Activated T-cell treated with anti-CD3 and anti-CD28 coated beads, Interleukin-2, amount 50 U/mL, for 48 hours (primary cell): ENCODE data around the gene CD226.
"Not testable (repeated sequence)": the region's sequence is repeated elsewhere in the genome, so short reads cannot be mapped to it uniquely, and the experiment has no call there.

Source experiments
- DNase-seq, 2 experiments: peaks; one replicate each; pipeline ENCODE4 v3.0.0-alpha.2; 2020

Gene CD226

DNA sequence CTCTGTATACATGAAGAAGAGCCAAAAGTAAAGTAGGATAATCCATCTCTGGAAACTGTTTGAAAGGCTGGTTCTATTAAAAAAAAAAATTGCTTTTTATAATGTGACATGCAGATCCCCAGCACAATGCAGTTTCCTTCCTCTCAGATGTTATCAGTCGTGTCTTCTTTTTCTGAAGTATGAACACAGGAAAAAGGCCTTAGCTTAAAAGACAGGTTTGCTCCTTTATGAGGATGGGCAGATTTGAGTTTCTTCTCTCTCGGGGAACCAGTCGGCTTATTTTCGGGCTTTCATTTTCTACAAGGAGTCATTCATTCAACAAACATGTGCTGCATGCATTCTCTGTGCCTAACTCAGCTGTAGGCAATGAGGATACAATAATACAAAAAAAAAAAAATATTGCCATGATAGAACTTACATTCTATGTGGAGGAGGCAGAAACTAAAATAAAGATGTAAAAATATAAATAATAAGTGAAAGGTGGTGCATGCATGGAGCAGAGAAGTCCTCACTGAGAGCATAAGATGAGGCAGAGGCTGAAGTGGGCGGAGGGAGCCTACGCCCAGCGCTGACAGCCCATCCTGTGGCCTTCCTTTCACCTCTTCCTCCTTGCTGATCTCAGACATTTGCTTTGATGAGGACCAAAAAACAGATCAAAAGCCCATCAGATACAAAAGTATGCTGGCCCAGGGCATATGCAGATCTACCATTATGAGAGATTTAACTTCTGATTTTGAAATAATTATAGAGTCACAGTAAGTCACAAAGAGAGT, at the start of gene CD226:
CD226 (minus strand) TSS at position 513 of the 773 bp plus-strand sequence; CDS start at position 46, 467 bp downstream.
- peak; percentile 56 to 64 for DNase-seq

GRCh38 chr18:69996951-69997798, 49.5 kb upstream of the CD226 start:
- no peak for DNase-seq

- no peak for DNase-seq
These were observed 48.7 kb upstream of the CD226 start for GRCh38 chr18:69996417-69996816.

GRCh38 chr18:69995774-69996173, 48.1 kb upstream of the CD226 start:
- no peak for DNase-seq

DNA sequence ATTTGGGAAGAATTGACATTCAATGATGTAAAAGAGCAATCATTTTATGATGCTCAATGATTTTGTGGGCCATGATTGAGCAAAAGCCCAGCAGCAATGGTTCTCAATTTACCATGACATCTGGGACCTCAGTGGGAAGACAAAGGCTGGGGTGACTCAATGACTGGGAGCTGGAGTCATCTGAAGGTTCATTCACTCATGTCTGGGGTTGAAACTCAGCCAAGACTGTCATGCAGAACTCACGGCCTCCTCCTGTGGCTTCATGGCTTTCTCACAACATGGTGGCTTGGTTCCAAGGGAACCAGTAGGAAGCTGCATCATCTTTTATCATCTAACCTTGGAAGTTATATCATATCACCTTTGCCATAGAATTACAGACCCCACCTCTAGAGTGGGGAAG, 45.1 kb upstream of the CD226 start:
- no peak for DNase-seq

- no peak for DNase-seq
These were observed 40.2 kb upstream of the CD226 start for GRCh38 chr18:69987870-69988269.

- no peak for DNase-seq
These were observed 37.6 kb upstream of the CD226 start for GRCh38 chr18:69985239-69985638.

DNA sequence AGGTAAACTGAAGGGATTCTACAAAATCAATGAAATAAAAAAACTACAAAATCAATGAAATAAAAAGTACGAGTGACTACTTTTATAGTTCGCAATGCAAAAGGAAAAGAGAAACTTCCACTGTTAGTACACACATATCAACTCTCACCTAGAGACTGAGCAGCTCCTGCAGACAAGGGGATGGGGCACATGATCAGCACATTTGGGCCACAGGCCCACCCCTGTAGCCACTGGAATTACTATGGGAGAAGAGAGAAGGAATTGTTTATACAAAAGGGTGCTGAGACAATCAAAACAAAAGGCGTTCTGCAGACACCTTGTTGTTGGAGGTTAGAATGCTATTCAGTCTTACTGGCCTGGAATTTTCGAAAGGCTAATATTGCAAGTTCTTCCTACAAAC, 34.7 kb upstream of the CD226 start:
- no peak for DNase-seq

GRCh38 chr18:69981948-69982347, 34.3 kb upstream of the CD226 start:
- DNase-seq, result no peak

- DNase-seq, result no peak
These were observed 33.5 kb upstream of the CD226 start for GRCh38 chr18:69980982-69981804.

DNA sequence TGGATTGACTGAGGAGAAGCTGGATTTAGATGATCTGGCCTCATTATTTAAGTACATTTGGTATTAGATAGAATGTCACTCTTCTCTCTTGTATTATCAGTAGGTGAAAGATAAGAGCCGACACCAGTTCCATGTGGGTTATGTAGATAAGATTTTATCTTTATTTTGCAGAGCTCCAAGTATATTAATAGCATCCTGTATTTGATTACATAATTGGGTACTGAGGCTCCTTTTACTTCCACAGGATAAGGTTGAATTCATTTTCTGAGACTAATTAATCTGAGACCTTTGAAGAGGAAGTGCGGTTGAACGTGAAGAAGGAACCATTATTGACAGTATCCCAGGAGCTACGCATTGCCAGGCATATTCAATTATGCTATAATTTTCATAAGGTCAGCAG, 32.8 kb upstream of the CD226 start:
- DNase-seq, result no peak

- DNase-seq, result peak in 1 of 2 experiments; percentile 33
These were observed 31.4 kb upstream of the CD226 start for GRCh38 chr18:69978732-69979715.

GRCh38 chr18:69975294-69975693, 27.6 kb upstream of the CD226 start:
- not testable (repeated sequence) for DNase-seq

DNA sequence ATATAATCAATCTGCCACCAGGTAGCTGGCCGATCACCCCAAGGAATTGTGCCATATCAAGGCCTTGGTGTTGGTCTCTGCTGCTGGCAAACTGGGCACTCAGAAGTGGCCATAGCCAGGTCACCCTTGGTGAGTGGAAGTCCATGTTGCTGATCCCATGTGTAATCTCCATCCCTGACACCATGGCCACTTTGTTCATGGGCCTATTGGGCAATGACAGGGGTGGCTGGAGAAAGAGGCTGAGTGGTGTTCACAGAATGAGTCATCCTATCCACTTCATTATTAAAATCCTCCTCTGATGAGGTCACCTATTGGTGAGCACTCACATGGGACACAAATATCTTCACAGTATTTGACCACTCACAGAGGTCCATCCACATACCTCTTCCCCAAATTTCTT, 26.7 kb upstream of the CD226 start:
- no peak for DNase-seq

- no peak for DNase-seq
These were observed 21.8 kb upstream of the CD226 start for GRCh38 chr18:69969491-69969890.

DNA sequence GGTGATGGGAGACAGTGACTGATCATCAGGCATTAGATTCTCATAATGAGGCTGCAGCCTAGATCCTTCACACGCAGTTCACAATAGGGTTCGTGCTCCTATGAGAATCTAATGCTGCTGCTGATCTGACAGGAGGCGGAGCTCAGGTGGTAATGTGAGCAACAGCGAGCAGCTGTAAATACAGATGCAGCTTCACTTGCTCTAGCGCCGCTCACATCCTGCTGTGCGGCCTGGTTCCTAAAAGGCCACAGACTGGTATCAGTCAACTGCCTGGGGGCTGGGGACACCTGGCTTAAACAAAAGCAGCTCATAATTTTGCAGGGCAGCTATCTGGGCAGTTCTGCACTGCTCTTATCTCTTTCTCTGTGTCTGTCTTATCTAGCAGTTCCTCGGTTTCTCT, 20.4 kb upstream of the CD226 start:
- DNase-seq, result peak; percentile 41 to 53

DNA sequence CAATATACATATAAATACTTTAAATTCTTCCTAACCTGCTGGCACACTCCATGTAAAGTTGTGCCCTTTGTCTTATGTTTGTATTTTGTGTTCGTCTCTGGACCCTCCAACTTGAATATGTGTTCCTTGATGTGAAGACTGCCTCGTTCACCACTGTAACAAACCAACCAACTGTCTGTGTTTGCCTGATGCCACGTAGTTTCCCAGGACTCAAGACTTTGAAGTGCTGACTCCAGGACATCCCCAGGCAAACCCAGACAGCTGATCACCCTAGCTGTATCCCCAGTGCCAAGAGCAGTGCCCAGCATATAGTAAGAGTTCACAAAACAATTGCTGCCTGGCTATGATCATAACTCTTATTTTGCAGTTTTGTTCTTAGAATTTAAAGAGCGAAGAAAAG, 15.5 kb upstream of the CD226 start:
- no peak for DNase-seq

- DNase-seq, result no peak
These were observed 14.0 kb upstream of the CD226 start for GRCh38 chr18:69961718-69962117.

GRCh38 chr18:69958422-69958821, 10.7 kb upstream of the CD226 start:
- DNase-seq, result peak; percentile 54 to 65

DNA sequence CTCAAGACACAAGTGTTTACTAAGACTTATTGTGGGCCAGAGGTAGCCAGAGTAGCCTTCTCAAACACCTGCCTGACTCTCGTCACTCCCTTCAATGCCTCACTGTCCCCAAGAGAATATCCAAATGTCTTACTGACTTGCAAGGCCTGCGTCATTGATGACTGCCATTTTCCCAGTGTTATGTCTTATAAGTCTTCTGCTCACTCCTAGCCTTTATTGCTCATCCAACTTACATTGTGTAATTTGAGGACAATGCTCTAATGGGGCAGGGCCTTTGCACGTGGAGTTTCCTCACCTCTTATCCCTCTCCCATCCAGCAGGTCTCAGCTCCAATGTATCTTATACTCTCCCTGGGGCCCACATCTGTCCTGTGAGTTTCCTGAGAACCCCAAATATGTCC, 10.1 kb upstream of the CD226 start:
- no peak for DNase-seq

DNA sequence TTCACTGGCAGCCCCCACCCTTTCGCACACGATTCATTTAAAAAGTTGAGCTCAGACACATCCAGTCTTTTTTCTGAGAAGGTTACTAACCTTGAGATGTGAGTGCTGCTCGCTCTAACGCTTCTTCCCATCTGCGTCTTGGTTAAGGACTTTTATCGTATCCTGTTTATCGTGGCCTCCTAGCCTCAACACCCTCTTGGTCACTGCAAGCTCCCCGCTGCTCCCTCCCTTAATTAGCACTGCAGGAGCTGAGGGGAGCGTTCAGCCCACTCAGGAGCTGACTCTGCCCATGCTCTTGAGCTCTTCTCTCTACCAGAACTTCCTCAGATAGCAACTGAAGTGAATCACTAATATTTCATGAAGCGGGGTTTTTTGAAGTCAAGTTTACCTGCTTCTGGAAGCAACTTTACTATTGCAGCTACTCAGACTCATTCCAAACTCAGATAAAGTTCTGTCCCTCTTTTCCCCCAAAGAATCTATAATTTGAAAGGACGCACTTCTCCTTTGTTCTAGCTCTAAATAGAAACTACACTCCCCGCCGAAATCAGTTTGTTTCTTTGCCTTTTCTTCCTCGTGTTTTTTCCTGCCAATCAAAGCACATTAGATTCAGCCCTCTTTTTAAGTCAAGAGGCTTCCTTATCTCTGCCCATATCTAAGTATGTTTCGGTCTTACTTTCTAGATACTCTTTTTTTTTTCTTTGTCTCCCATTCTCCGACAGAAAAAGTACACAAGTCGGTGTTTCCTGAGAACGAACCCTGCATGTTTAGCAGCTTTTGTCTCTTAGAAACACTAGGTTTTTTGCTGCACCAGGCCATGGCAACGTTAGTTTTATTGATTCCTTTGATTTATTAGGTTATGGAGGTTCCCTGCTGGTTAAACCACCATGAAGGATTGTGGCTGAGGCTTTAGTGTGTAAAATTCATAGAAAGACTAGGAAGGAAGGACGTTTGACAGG, 9.3 kb upstream of the CD226 start:
- peak; percentile 66 to 70 for DNase-seq
